HEK293T (cell line): ENCODE results near the gene SSR2.

Experiments
- CTCF ChIA-PET: fragments of 350-600 bp; formaldehyde crosslinking; extraction: SDS; loops from one replicate; lab custom pipeline; 2021; ENCODE audit warnings: antibody characterized with exemption, inconsistent platforms; lab: Yijun Ruan, JAX
- POLR2A ChIA-PET: fragments of 350-600 bp; formaldehyde crosslinking; extraction: SDS; loops from one replicate; lab custom pipeline; 2020; ENCODE audit warnings: antibody characterized with exemption, inconsistent platforms; lab: Yijun Ruan, JAX
- DNase-seq: peaks from one replicate; pipeline ENCODE4 v3.0.0; 2012; ENCODE audit warnings: mixed read lengths; ENCODE audit errors: extremely low spot score
- ARNT ChIP-seq: fragments of 450-650 bp; IDR thresholded peaks from 2 replicates; pipeline ENCODE4 v1.6.1; 2017; ENCODE audit warnings: mild to moderate bottlenecking
- BHLHE40 ChIP-seq: fragments of 450-650 bp; IDR thresholded peaks from 2 replicates; pipeline ENCODE4 v1.6.1; 2016; ENCODE audit warnings: mild to moderate bottlenecking, moderate library complexity, borderline replicate concordance
- CTBP1 ChIP-seq: fragments of 450-650 bp; IDR thresholded peaks from 2 replicates; pipeline ENCODE4 v1.6.1; 2016; ENCODE audit warnings: borderline replicate concordance
- ELF4 ChIP-seq: fragments of 450-650 bp; IDR thresholded peaks from 2 replicates; pipeline ENCODE4 v1.6.1; 2017; ENCODE audit warnings: antibody characterized with exemption
- FOXA1 ChIP-seq: fragments of 450-650 bp; IDR thresholded peaks from 2 replicates; pipeline ENCODE4 v1.6.1; 2016; ENCODE audit warnings: mild to moderate bottlenecking
- FOXK2 ChIP-seq: fragments of 450-650 bp; IDR thresholded peaks from 2 replicates; pipeline ENCODE4 v1.6.1; 2016; ENCODE audit warnings: mild to moderate bottlenecking
- FOXM1 ChIP-seq: fragments of 450-650 bp; IDR thresholded peaks from 2 replicates; pipeline ENCODE4 v1.6.1; 2017; ENCODE audit warnings: mild to moderate bottlenecking, borderline replicate concordance
- HDGF ChIP-seq: fragments of 450-650 bp; IDR thresholded peaks from 2 replicates; pipeline ENCODE4 v1.6.1; 2017; ENCODE audit warnings: antibody characterized with exemption, borderline replicate concordance
- L3MBTL2 ChIP-seq: fragments of 450-650 bp; conservative IDR thresholded peaks from 2 replicates; pipeline ENCODE4 v1.6.1; 2016; ENCODE audit warnings: mild to moderate bottlenecking
- LEF1 ChIP-seq: fragments of 450-650 bp; IDR thresholded peaks from 2 replicates; pipeline ENCODE4 v1.6.1; 2017; ENCODE audit warnings: mild to moderate bottlenecking, borderline replicate concordance
- NFRKB ChIP-seq: fragments of 450-650 bp; IDR thresholded peaks from 2 replicates; pipeline ENCODE4 v1.6.1; 2016; ENCODE audit warnings: mild to moderate bottlenecking, moderate library complexity
- SP1 ChIP-seq: fragments of 450-650 bp; IDR thresholded peaks from 2 replicates; pipeline ENCODE4 v1.6.1; 2017
- SUZ12 ChIP-seq: fragments of 450-650 bp; IDR thresholded peaks from 2 replicates; pipeline ENCODE4 v1.6.1; 2016; ENCODE audit warnings: mild to moderate bottlenecking
- TARDBP ChIP-seq: fragments of 450-650 bp; IDR thresholded peaks from 2 replicates; pipeline ENCODE4 v1.6.1; 2016
- ZNF384 ChIP-seq: fragments of 450-650 bp; IDR thresholded peaks from 2 replicates; pipeline ENCODE4 v1.6.1; 2016
- TF ChIP-seq, protein P1 (sequence below): fragments of 450-650 bp; IDR thresholded peaks from 2 replicates; pipeline ENCODE4 v1.6.1; 2016

SSR2 gene

DNA sequence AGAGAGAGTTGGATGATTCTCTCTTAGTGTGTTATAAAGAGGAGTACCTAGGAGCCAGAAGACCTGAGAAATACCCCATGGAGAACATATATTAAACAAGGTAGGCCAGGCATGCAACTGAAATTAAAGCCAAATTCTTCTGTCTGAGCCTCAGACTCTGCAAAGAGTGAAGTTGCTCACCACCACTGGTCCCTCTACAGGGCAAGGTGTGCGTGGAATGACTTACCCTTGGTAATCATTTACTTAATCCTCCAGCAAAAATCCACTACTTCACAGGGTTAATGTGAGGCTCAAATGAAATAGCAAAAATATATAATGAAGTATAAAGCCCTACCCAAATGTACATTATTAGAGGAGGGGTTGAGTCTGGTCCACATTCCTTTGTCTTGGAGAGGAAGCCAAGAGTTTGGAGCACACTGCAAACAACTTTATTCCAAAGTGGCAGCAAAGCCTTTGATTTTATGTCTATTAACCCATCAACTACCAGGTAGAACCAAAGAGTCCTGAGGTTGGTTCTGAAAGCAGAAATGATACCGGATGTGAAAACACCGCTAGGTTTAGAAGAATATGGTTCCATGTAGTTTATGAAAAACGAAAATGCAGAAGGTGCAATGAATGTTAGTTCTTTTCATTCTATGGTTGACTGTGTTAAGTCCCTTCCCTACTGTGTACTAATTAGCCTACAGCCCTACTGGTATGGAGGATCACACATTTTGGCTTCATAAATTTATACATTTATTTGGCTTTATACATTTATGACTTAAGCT, 8.5 kb downstream of the SSR2 start:
- ChIA-PET CTCF (no interaction called here), POLR2A (no interaction called here)
- TF ChIP-seq L3MBTL2 (no peak), FOXM1 (no peak), ARNT (no peak), TARDBP (no peak), LEF1 (no peak), ZNF384 (no peak), NFRKB (no peak), FOXK2 (no peak)
- TF ChIP-seq, protein P1, sequence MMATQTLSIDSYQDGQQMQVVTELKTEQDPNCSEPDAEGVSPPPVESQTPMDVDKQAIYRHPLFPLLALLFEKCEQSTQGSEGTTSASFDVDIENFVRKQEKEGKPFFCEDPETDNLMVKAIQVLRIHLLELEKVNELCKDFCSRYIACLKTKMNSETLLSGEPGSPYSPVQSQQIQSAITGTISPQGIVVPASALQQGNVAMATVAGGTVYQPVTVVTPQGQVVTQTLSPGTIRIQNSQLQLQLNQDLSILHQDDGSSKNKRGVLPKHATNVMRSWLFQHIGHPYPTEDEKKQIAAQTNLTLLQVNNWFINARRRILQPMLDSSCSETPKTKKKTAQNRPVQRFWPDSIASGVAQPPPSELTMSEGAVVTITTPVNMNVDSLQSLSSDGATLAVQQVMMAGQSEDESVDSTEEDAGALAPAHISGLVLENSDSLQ = no peak
- DNase-seq = no peak

- POLR2A ChIA-PET = interaction anchor here (1.5 to 2.0 kb wide), 2 partner anchors 11 to 12 kb away, joined by 6 to 8 read pairs; partner anchors contain the start of gene SSR2
These were observed 11.3 kb downstream of the SSR2 start for GRCh38 chr1:156009404-156009803.

DNA sequence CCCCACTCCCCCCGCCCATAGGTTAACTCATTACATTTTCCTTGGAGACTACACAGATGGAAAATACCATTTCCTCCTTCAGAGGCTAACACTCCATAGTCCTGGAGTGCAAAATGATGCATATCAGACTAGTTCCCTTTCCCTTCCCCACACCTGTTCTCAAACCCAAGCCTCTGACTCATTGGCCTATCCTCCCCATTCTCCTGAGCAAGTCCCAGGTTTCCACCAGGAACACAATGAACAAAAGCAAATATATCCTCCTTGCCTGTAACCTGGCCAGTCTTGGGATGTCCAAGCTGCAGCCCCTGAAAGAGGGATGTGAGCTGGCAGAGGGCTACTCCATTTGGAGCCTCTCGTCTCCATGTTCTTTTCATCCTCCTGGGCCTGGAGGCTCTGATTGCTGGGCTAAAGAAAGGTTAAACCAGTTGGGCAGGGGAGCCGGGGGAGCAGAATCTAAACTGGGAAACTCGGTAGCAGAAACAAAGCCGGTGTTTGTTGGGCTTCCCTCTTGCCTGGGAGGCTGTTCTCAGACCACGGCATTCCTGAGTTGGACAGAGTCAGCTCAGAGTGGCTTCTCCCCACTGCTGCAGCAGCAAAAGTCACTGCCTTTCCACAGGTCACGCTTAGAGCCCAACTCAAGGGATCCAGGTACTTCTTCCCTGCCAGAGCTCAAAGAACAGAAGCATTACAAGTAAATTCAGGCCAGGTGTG, 13.9 kb downstream of the SSR2 start:
- TF ChIP-seq L3MBTL2 (no peak), ELF4 (no peak), SUZ12 (no peak)
- TF ChIP-seq, protein P1 = no peak
- DNase-seq = no peak
- ChIA-PET CTCF (interaction anchor here (1.4 to 2.1 kb wide), 2 partner anchors 19 to 60 kb away, joined by 4 read pairs; no protein-coding TSS in a partner anchor), POLR2A (no interaction called here)

More at GRCh38 chr1:156009404-156009803, 11.3 kb downstream of the SSR2 start:
- TF ChIP-seq ELF4 (no peak), LEF1 (no peak), L3MBTL2 (no peak), FOXK2 (no peak), FOXA1 (no peak), BHLHE40 (no peak), TARDBP (no peak), ZNF384 (no peak), FOXM1 (no peak), CTBP1 (no peak), ARNT (no peak), NFRKB (no peak), HDGF (no peak), SP1 (no peak), SUZ12 (no peak)
- TF ChIP-seq, protein P1 = no peak
- DNase-seq = no peak
- CTCF ChIA-PET = interaction anchor here (2.1 kb wide), 1 partner anchor 16 kb away, joined by 4 read pairs; no protein-coding TSS in a partner anchor

DNA sequence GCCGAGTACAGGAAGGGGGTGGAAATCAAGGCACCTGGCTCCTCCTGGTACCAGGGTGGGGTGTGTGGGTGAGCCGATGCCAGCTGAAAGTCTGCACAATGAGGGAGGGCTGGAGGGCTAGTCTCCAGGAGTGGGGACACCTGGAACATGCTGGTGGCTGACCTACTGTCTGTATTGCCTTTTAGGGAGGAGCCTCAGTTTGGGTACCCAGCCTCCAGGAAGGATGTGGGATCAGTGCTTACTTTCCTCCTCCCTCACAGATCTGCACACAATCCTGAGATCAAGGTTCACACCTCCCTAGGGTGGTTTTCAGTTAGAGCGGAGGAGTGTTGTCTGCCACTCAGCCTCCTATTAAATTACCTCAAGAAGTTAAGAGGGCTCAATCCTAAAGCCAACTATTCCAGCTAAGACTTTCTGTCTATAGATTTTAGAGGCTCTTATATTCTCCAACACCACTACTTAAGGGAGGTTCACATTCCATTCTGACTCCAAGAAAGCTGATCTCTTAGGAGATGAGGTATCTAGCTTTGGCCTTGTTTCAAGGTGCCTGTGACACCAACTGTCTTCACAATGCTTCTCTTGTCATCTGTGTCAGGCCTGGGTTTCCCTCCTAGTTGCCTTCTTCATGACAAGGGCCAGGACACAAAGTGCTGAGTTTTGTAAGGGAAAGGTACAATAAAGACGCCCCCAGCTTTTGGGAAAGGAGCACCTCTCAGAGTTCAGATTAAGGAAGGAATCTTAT, 15.7 kb downstream of the SSR2 start:
- TF ChIP-seq SUZ12 = no peak
- no peak for TF ChIP-seq HDGF
- TF ChIP-seq NFRKB = no peak
- TF ChIP-seq CTBP1 = no peak
- ChIA-PET POLR2A (interaction anchor here (1.0 kb wide), 1 partner anchor 27 kb away, joined by 3 read pairs; no protein-coding TSS in a partner anchor), CTCF (no interaction called here)
- no peak for DNase-seq

- CTCF ChIA-PET = interaction anchor here (0.6 kb wide), 1 partner anchor 11 kb away, joined by 4 read pairs; no protein-coding TSS in a partner anchor
- POLR2A ChIA-PET = interaction anchor here (1.0 kb wide), 1 partner anchor 26 kb away, joined by 3 read pairs; no protein-coding TSS in a partner anchor
These were observed 16.9 kb downstream of the SSR2 start for GRCh38 chr1:156003923-156004188.

More at GRCh38 chr1:156003923-156004188, 16.9 kb downstream of the SSR2 start:
- TF ChIP-seq FOXM1 (no peak), CTBP1 (no peak), SUZ12 (no peak), TARDBP (no peak), ARNT (no peak), SP1 (no peak), FOXA1 (no peak), HDGF (no peak), NFRKB (no peak), FOXK2 (no peak), ZNF384 (no peak), BHLHE40 (no peak), LEF1 (no peak), ELF4 (no peak)
- TF ChIP-seq, protein P1 = no peak
- no peak for DNase-seq
